ENCODE results near the gene CENPL.
"Not testable (repeated sequence)": the region's sequence is repeated elsewhere in the genome, so short reads cannot be mapped to it uniquely, and the experiment has no call there.

Gene CENPL

GRCh38 chr1:173821680-173822079 is 3.0 kb downstream of the CENPL start:
- no peak for DNase-seq (ENCODE audit: insufficient read length, low spot score)
- FAIRE-seq = no peak
- TF ChIP-seq POLR2A (IDR thresholded peaks at IDR 0.05; ENCODE audit: low read depth, low read length) = no peak

GRCh38 chr1:173818459-173818858 is 6.2 kb downstream of the CENPL start:
- TF ChIP-seq POLR2A (IDR thresholded peaks at IDR 0.05; ENCODE audit: low read depth, low read length) = no peak
- FAIRE-seq = no peak
- no peak for DNase-seq (ENCODE audit: insufficient read length, low spot score)

GRCh38 chr1:173813654-173814053 is 11.0 kb downstream of the CENPL start:
- not testable (repeated sequence) for FAIRE-seq

GRCh38 chr1:173802961-173803360 is 21.7 kb downstream of the CENPL start:
- no peak for FAIRE-seq
- TF ChIP-seq POLR2A (IDR thresholded peaks at IDR 0.05; ENCODE audit: low read depth, low read length) = no peak
- no peak for DNase-seq (ENCODE audit: insufficient read length, low spot score)

More at GRCh38 chr1:173813654-173814053, 11.0 kb downstream of the CENPL start:
- DNase-seq (ENCODE audit: insufficient read length, low spot score) = not testable (repeated sequence)

- not testable (repeated sequence) for DNase-seq (ENCODE audit: insufficient read length, low spot score); FAIRE-seq
Observed at GRCh38 chr1:173799995-173800394, 24.7 kb downstream of the CENPL start.

GRCh38 chr1:173798078-173798477 is 26.6 kb downstream of the CENPL start:
- no peak for DNase-seq (ENCODE audit: insufficient read length, low spot score)
- no peak for TF ChIP-seq POLR2A (IDR thresholded peaks at IDR 0.05; ENCODE audit: low read depth, low read length)
- FAIRE-seq = no peak

GRCh38 chr1:173789841-173790240 is 34.8 kb downstream of the CENPL start:
- FAIRE-seq (no peak), DNase-seq (ENCODE audit: insufficient read length, low spot score) (no peak)
- TF ChIP-seq POLR2A (IDR thresholded peaks at IDR 0.05; ENCODE audit: low read depth, low read length) = no peak

GRCh38 chr1:173784997-173785396 is 39.7 kb downstream of the CENPL start:
- DNase-seq (ENCODE audit: insufficient read length, low spot score) (no peak), FAIRE-seq (no peak)
- TF ChIP-seq POLR2A (IDR thresholded peaks at IDR 0.05; ENCODE audit: low read depth, low read length) = no peak

- TF ChIP-seq POLR2A (IDR thresholded peaks at IDR 0.05; ENCODE audit: low read depth, low read length) = no peak
- no peak for DNase-seq (ENCODE audit: insufficient read length, low spot score)
- FAIRE-seq = no peak
Observed at GRCh38 chr1:173779936-173780335, 44.7 kb downstream of the CENPL start.

- no peak for DNase-seq (ENCODE audit: insufficient read length, low spot score)
- no peak for TF ChIP-seq POLR2A (IDR thresholded peaks at IDR 0.05; ENCODE audit: low read depth, low read length)
- no peak for FAIRE-seq
Observed at GRCh38 chr1:173775578-173776226, 49.0 kb downstream of the CENPL start.

- DNase-seq (ENCODE audit: insufficient read length, low spot score) (no peak), FAIRE-seq (no peak)
- TF ChIP-seq POLR2A (IDR thresholded peaks at IDR 0.05; ENCODE audit: low read depth, low read length) = no peak
Observed at GRCh38 chr1:173771560-173771959, 53.1 kb downstream of the CENPL start.

GRCh38 chr1:173770330-173770729 is 54.4 kb downstream of the CENPL start:
- not testable (repeated sequence) for FAIRE-seq; DNase-seq (ENCODE audit: insufficient read length, low spot score)

- no peak for FAIRE-seq
- no peak for DNase-seq (ENCODE audit: insufficient read length, low spot score)
- TF ChIP-seq POLR2A (IDR thresholded peaks at IDR 0.05; ENCODE audit: low read depth, low read length) = no peak
Observed at GRCh38 chr1:173768827-173769226, 55.9 kb downstream of the CENPL start.

GRCh38 chr1:173768206-173768605 is 56.5 kb downstream of the CENPL start:
- FAIRE-seq = no peak
- TF ChIP-seq POLR2A (IDR thresholded peaks at IDR 0.05; ENCODE audit: low read depth, low read length) = no peak

GRCh38 chr1:173764331-173764730 is 60.4 kb downstream of the CENPL start:
- DNase-seq (ENCODE audit: insufficient read length, low spot score); FAIRE-seq: not testable (repeated sequence)

More at GRCh38 chr1:173768206-173768605, 56.5 kb downstream of the CENPL start:
- no peak for DNase-seq (ENCODE audit: insufficient read length, low spot score)

GRCh38 chr1:173758980-173759379 is 65.7 kb downstream of the CENPL start:
- FAIRE-seq (no peak), DNase-seq (ENCODE audit: insufficient read length, low spot score) (no peak)
- no peak for TF ChIP-seq POLR2A (IDR thresholded peaks at IDR 0.05; ENCODE audit: low read depth, low read length)

Data from H54 (cell line).